Panc1 (cell line): ENCODE measurements around the gene PNPLA8.

Source experiments
- CTCF ChIP-seq: fragments of 450-650 bp; IDR thresholded peaks from 2 replicates; pipeline ENCODE4 v1.5.1; 2017; ENCODE audit warnings: mild to moderate bottlenecking
- POLR2AphosphoS5 ChIP-seq: IDR thresholded peaks from 2 replicates; pipeline ENCODE4 v1.6.1; 2012; ENCODE audit warnings: mild to moderate bottlenecking, low read depth, low read length, moderate library complexity
- REST ChIP-seq, 2 experiments: IDR thresholded peaks; 2 replicates each; pipeline ENCODE4 v1.6.1; 2011 to 2012; ENCODE audit warnings: low read depth in 2 of 2, control low read depth in 1 of 2, low read length in 1 of 2, mild to moderate bottlenecking in 1 of 2, moderate library complexity in 1 of 2; ENCODE audit not compliant: insufficient read depth in 1 of 2

DNA sequence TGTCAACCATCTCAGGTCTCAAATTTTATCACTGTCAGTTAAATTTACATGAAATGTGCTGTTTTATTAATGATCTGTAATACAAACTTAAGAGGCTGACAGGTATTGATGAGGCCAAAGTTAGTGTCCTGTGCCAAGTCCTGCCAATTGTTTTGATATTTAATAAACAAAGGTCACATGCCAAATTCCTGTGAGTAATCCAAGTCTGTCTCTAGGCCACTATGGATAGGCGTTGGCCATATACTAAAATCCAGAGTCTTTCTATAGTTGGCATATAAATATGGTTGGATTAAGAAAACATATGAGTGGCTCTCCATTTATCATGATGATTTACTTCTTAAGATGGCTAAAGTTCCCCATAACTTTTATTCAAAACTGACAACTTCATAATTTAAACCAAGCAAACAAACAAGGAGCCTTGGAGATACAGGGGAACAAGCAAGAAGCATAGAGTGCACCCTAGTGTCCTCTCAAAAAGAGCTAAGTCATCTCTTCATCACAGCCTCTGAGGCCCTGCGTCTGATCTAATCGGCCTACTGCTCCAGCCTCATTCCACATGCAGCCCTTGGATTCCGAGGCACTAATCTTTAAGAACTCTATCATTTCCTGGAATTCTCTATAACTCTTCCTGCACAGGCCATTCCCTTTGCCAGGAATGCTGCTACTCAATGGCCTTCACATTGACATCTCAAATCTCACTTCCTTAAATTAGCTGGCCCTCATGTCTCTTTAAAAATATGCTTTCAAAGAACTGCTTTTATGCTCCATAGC is 37.0 kb downstream of the PNPLA8 start:
- TF ChIP-seq CTCF (no peak), REST (IDR thresholded peaks at IDR 0.05; ENCODE audit: insufficient read depth in 1 of 2, low read depth in 2 of 2, low read length in 1 of 2) (no peak), POLR2AphosphoS5 (no peak)
